Calu3 (cell line): Measurements from ENCODE around the gene TMEM258. TPM values are rescaled to one million over a fixed set of nuclear protein-coding genes. Genes with fewer than 3 reads are reported as not detected.
A peak's percentile ranks its signal among the peaks of the same experiment; 100 is the strongest.

Source experiments
- BruUV-seq: library from RNA; stranded (reverse); fragments of 400-500 nt; replicated peaks from 2 replicates; lab custom pipeline; 2021; lab: Mats Ljungman, UMichigan
- CTCF ChIA-PET: fragments of 300-600 bp; sonication (Branson Sonifier 250); formaldehyde crosslinking; loops from one replicate; lab custom pipeline; 2022; ENCODE audit warnings: antibody characterized with exemption; lab: Charles Lee
- DNase-seq: peaks from one replicate; pipeline ENCODE4 v3.0.0; 2022
- H3K27ac Mint-ChIP-seq: one replicate; pipeline ENCODE4 v1.8.0; 2022; ENCODE audit warnings: mixed read lengths; ENCODE audit not compliant: unreplicated experiment
- H3K27me3 Mint-ChIP-seq: one replicate; pipeline ENCODE4 v1.8.0; 2022; ENCODE audit warnings: mixed read lengths; ENCODE audit not compliant: unreplicated experiment
- H3K36me3 Mint-ChIP-seq: one replicate; pipeline ENCODE4 v1.8.0; 2022; ENCODE audit warnings: mild to moderate bottlenecking, moderate library complexity, mixed read lengths; ENCODE audit not compliant: insufficient read depth, unreplicated experiment
- H3K4me1 Mint-ChIP-seq: one replicate; pipeline ENCODE4 v1.8.0; 2022; ENCODE audit warnings: mild to moderate bottlenecking, low read depth, mixed read lengths; ENCODE audit not compliant: unreplicated experiment
- H3K4me3 Mint-ChIP-seq: one replicate; pipeline ENCODE4 v1.8.0; 2022; ENCODE audit warnings: mild to moderate bottlenecking, low read depth, moderate library complexity, mixed read lengths; ENCODE audit not compliant: unreplicated experiment
- H3K9me3 Mint-ChIP-seq: one replicate; pipeline ENCODE4 v1.8.0; 2022; ENCODE audit warnings: low read depth, mixed read lengths; ENCODE audit not compliant: unreplicated experiment
- intact Hi-C: fragments of 100-400 bp; cut with micrococcal nuclease; formaldehyde crosslinking; loops from one replicate; pipeline ENCODE4 v1.10.0; 2022; ENCODE audit not compliant: unreplicated experiment
- total RNA-seq: library from RNA; stranded (reverse); gene quantifications from 2 replicates; pipeline ENCODE4 v1.2.3, GENCODE V29; 2022
- TF ChIP-seq, protein P1 (sequence below): fragments of 200-600 bp; IDR thresholded peaks from one replicate; pipeline ENCODE4 v1.8.0; 2022; ENCODE audit warnings: antibody characterized with exemption; ENCODE audit not compliant: unreplicated experiment

TMEM258 gene
- total RNA-seq, 1 experiment from 2014 or later = 146 TPM

- peaks cover 36% of the 10 kb centered on the region for H3K4me1 Mint-ChIP-seq
- intact Hi-C loops = loop anchor here (10.0 kb wide), 2 partner anchors 102 to 152 kb away; partner anchors contain the start of gene FADS3
- H3K4me3 Mint-ChIP-seq = peak overlapping the region; percentile 93
- no peaks in the 10 kb centered on the region for H3K9me3 Mint-ChIP-seq
- TSS peak; percentile 71 for BruUV-seq
- DNase-seq = no peak
- CTCF ChIA-PET = interaction anchor here (1.0 to 1.6 kb wide), 4 partner anchors 22 to 40 kb away, joined by 3 to 15 read pairs (median 4); partner anchors contain the start of gene FADS1
- no peaks in the 10 kb centered on the region for H3K27me3 Mint-ChIP-seq
- TF ChIP-seq, protein P1, sequence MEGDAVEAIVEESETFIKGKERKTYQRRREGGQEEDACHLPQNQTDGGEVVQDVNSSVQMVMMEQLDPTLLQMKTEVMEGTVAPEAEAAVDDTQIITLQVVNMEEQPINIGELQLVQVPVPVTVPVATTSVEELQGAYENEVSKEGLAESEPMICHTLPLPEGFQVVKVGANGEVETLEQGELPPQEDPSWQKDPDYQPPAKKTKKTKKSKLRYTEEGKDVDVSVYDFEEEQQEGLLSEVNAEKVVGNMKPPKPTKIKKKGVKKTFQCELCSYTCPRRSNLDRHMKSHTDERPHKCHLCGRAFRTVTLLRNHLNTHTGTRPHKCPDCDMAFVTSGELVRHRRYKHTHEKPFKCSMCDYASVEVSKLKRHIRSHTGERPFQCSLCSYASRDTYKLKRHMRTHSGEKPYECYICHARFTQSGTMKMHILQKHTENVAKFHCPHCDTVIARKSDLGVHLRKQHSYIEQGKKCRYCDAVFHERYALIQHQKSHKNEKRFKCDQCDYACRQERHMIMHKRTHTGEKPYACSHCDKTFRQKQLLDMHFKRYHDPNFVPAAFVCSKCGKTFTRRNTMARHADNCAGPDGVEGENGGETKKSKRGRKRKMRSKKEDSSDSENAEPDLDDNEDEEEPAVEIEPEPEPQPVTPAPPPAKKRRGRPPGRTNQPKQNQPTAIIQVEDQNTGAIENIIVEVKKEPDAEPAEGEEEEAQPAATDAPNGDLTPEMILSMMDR = no peak
- peaks cover 70% of the 10 kb centered on the region for H3K36me3 Mint-ChIP-seq
- H3K27ac Mint-ChIP-seq = peak overlapping the region; percentile 99
Measured at GRCh38 chr11:61793083-61793828, 857 bp upstream of the TMEM258 start.

- TF ChIP-seq, protein P1 = no peak
- Mint-ChIP-seq H3K4me3 (peak overlapping the region; percentile 93), H3K27ac (peak overlapping the region; percentile 99), H3K36me3 (peaks cover 69% of the 10 kb centered on the region), H3K9me3 (no peaks in the 10 kb centered on the region), H3K4me1 (peaks cover 36% of the 10 kb centered on the region), H3K27me3 (no peaks in the 10 kb centered on the region)
- TSS peak; percentile 87 for BruUV-seq
- intact Hi-C loops = loop anchor here (10.0 kb wide), 2 partner anchors 103 to 153 kb away; partner anchors contain the start of gene FADS3
- DNase-seq = peak; percentile 74
- CTCF ChIA-PET = interaction anchor here (0.9 to 1.6 kb wide), 4 partner anchors 35 to 290 kb away, joined by 3 to 15 read pairs (median 4); no protein-coding TSS in a partner anchor
Measured at GRCh38 chr11:61791737-61792309, 576 bp downstream of the TMEM258 start.

DNA sequence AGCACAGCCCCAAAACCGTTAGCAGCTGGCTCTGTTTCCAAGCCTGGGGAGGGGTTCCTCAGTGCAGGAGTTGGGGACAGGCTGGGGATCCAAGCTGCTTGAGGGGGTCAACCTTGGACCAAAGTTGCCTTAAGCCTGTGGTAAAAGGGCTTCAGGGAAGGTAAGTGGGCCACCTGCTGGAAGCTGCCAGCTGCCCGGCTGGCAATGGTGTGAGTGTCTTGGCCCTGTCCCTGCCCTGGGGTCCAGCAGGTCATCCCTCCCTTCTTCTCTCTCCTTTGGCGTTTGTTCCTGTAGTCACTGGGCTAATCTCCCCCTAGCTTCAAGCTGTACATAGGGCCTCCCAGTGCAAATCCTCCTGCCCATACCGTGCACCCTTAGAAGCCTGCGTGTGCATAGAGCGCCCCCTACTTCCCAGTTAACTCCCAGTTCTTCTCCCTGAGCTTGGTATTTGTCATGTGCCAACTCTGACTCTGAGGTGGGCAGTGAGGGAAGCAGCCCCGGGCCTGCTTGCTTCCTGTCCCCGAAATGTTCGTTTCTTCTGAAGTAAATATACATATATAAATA is 4.4 kb downstream of the TMEM258 start:
- CTCF ChIA-PET = interaction anchor here (0.9 to 2.9 kb wide), 9 partner anchors 9 to 93 kb away, joined by 3 to 45 read pairs (median 5); no protein-coding TSS in a partner anchor
- Mint-ChIP-seq H3K9me3 (no peaks in the 10 kb centered on the region), H3K27ac (no peak overlapping the region), H3K4me1 (peaks cover 11% of the 10 kb centered on the region), H3K4me3 (no peak overlapping the region), H3K36me3 (peaks cover 78% of the 10 kb centered on the region), H3K27me3 (no peaks in the 10 kb centered on the region)
- DNase-seq = peak; percentile 69
- intact Hi-C loops = no loop called here
- no TSS peak for BruUV-seq
- TF ChIP-seq, protein P1 = peak; percentile 75

DNA sequence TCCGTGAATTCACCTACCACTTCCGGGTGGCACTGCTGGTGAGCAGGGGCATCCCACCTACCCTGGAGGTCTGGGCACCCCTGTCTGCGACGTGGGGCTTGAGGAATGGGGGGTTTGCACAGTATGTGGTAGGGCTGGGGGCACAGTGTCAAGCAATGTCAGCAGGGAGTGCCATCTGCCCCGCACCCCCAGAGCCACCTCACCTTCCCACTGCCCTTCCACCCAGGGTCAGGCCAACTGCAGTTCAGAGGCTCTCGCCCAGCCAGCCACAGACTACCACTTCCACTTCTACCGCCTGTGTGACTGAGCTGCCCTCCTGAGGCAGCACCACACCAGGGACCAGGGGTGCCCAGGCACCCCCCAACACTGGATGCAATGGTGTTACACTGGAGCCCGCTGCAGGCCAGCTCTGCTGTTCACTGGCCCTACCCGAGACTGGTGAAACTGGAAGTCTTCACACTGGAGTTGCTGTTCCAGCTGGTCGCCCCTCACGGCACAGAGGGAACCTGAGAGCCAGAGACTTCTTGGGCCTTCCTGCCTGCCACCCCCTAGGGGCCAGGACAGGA is 6.5 kb downstream of the TMEM258 start:
- no peak for DNase-seq
- no peaks in the 10 kb centered on the region for H3K9me3 Mint-ChIP-seq
- peaks cover 72% of the 10 kb centered on the region for H3K36me3 Mint-ChIP-seq
- intact Hi-C loops = no loop called here
- CTCF ChIA-PET = interaction anchor here (2.9 kb wide), 1 partner anchor 39 kb away, joined by 45 read pairs; no protein-coding TSS in a partner anchor
- no peak overlapping the region for H3K4me3 Mint-ChIP-seq
- TF ChIP-seq, protein P1 = no peak
- BruUV-seq = no TSS peak
- H3K27me3 Mint-ChIP-seq = no peaks in the 10 kb centered on the region
- H3K4me1 Mint-ChIP-seq = peaks cover 11% of the 10 kb centered on the region
- H3K27ac Mint-ChIP-seq = no peak overlapping the region
